K562 (cell line): ENCODE results near the gene MLKL. TPM values are rescaled to one million over a fixed set of nuclear protein-coding genes. Genes with fewer than 3 reads are reported as not detected.

Experiments
- ATAC-seq: fragments of 200-7000 bp; cut with Tn5 transposase; 3 replicates; pipeline ENCODE4 v1.9.1; 2020; ENCODE audit warnings: moderate library complexity
- BruUV-seq: library from RNA; stranded (reverse); fragments of 400-500 nt; replicated peaks from 2 replicates; lab custom pipeline; 2021; lab: Mats Ljungman, UMichigan
- CTCF ChIA-PET: fragments of 300-600 bp; formaldehyde crosslinking; extraction: SDS; loops from one replicate; lab custom pipeline; 2021; ENCODE audit warnings: low intra/inter-chr PET ratio; lab: Yijun Ruan, JAX
- POLR2A ChIA-PET: fragments of 300-600, 350-650 bp; sonication (Branson Sonifier 250); formaldehyde crosslinking; extraction: SDS; loops from one replicate; lab custom pipeline; 2021; ENCODE audit warnings: antibody characterized with exemption, inconsistent platforms; lab: Yijun Ruan, JAX
- DNase-seq, 4 experiments: peaks; one replicate each; pipeline versions ENCODE4 v3.0.0 to v3.0.0-alpha.2; 2011 to 2018; ENCODE audit warnings: low spot score in 3 of 4, mixed read lengths in 3 of 4; ENCODE audit errors: extremely low read depth in 1 of 4
- FAIRE-seq: peaks from 2 replicates; lab custom pipeline; 2011; peaks lifted over from hg19 to GRCh38; lab: Jason Lieb, UNC
- H2AFZ ChIP-seq: 2 replicates; pipeline ENCODE4 v1.6.0; 2011; ENCODE audit warnings: low read depth, low read length, control low read depth, inconsistent platforms
- H3K27ac ChIP-seq: fragments of 200-600 bp; 3 replicates; pipeline ENCODE4 v1.8.0; 2011; ENCODE audit warnings: low read depth, mild to moderate bottlenecking, control low read depth, inconsistent platforms, low read length, moderate library complexity, mixed read lengths; ENCODE audit errors: extremely low read depth
- H3K27me3 ChIP-seq, 2 experiments: fragments of 300-600 bp in 1 of 2; 2 replicates in 1 of 2; 3 replicates in 1 of 2; pipeline versions ENCODE4 v1.6.0 to v1.8.0; 2011; ENCODE audit warnings: inconsistent platforms in 2 of 2, low read length in 2 of 2, mild to moderate bottlenecking in 1 of 2, mixed read lengths in 1 of 2, moderate library complexity in 1 of 2; ENCODE audit not compliant: control insufficient read depth in 2 of 2, insufficient read depth in 2 of 2
- H3K36me3 ChIP-seq: fragments of 300-600 bp; 3 replicates; pipeline ENCODE4 v1.8.0; 2011; ENCODE audit warnings: mild to moderate bottlenecking, low read length, inconsistent platforms; ENCODE audit not compliant: control insufficient read depth, insufficient read depth
- H3K4me1 ChIP-seq, 2 experiments: fragments of 200-600 bp in 1 of 2; replicated peaks in 1 of 2; 2 replicates in 1 of 2; 3 replicates in 1 of 2; pipeline versions ENCODE4 v1.5.1 to v1.8.0; 2011; ENCODE audit warnings: inconsistent platforms in 2 of 2, low read length in 2 of 2, mild to moderate bottlenecking in 1 of 2, mixed read lengths in 1 of 2, moderate library complexity in 1 of 2; ENCODE audit not compliant: control insufficient read depth in 2 of 2, insufficient read depth in 2 of 2
- H3K4me2 ChIP-seq: 2 replicates; pipeline ENCODE4 v1.6.1; 2011; ENCODE audit warnings: low read length, control low read depth, inconsistent platforms, mixed read lengths; ENCODE audit not compliant: insufficient read depth
- H3K4me3 ChIP-seq: fragments of 200-600 bp; sonication (generic), shearing (Covaris generic); 2 replicates; pipeline ENCODE4 v1.5.1; 2016; ENCODE audit warnings: control low read depth, inconsistent platforms
- H3K79me2 ChIP-seq: fragments of 200-600 bp; 3 replicates; pipeline ENCODE4 v1.8.0; 2011; ENCODE audit warnings: low read length, inconsistent platforms; ENCODE audit not compliant: control insufficient read depth, insufficient read depth
- H3K9ac ChIP-seq, 2 experiments: 2 replicates each; pipeline versions ENCODE4 v1.6.0 to v1.6.1; 2011; ENCODE audit warnings: low read depth in 2 of 2, low read length in 2 of 2, control low read depth in 1 of 2, inconsistent platforms in 1 of 2, mild to moderate bottlenecking in 1 of 2, mixed read lengths in 1 of 2; ENCODE audit not compliant: insufficient read depth in 1 of 2
- H3K9me1 ChIP-seq: one replicate; pipeline ENCODE4 v1.6.0; 2011; ENCODE audit warnings: inconsistent platforms, mild to moderate bottlenecking, low read length, moderate library complexity; ENCODE audit not compliant: control insufficient read depth, insufficient read depth
- H3K9me3 ChIP-seq: replicated peaks from 2 replicates; pipeline ENCODE4 v1.5.1; 2011; ENCODE audit warnings: low read depth, low read length, inconsistent platforms; ENCODE audit not compliant: control insufficient read depth, insufficient read depth
- H4K20me1 ChIP-seq: replicated peaks from 2 replicates; pipeline ENCODE4 v1.6.1; 2011; ENCODE audit warnings: low read length, inconsistent platforms, mixed read lengths; ENCODE audit not compliant: control insufficient read depth, insufficient read depth
- CXXC5 ChIP-seq: fragments of 250-450 bp; sonication (Bioruptor Pico); IDR thresholded peaks from 2 replicates; pipeline ENCODE4 v1.8.0; 2022; ENCODE audit warnings: inconsistent platforms, mild to moderate bottlenecking, moderate library complexity
- DNMT1 ChIP-seq: fragments of 450-650 bp; IDR thresholded peaks from 2 replicates; pipeline ENCODE4 v1.6.1; 2016; ENCODE audit warnings: antibody characterized with exemption, mild to moderate bottlenecking
- FOXA3 ChIP-seq, 2 experiments: fragments of 450-650 bp in 1 of 2; sonication (generic) in 1 of 2; formaldehyde crosslinking; IDR thresholded peaks in 1 of 2; conservative IDR thresholded peaks in 1 of 2; 2 replicates each; pipeline versions ENCODE4 v1.4.0 to v1.8.0; 2020 to 2022; ENCODE audit warnings: mild to moderate bottlenecking in 2 of 2, missing genetic modification reagents in 1 of 2
- NBN ChIP-seq: fragments of 450-650 bp; IDR thresholded peaks from 2 replicates; pipeline ENCODE4 v1.6.1; 2016; ENCODE audit warnings: low read depth, mild to moderate bottlenecking
- SP1 ChIP-seq: sonication (generic); formaldehyde crosslinking; IDR thresholded peaks from 2 replicates; pipeline ENCODE4 v1.8.1; 2022; ENCODE audit warnings: mild to moderate bottlenecking, missing genetic modification reagents
- SRSF9 ChIP-seq: fragments of 200-400 bp; formaldehyde crosslinking; IDR thresholded peaks from 2 replicates; pipeline ENCODE4 v1.6.1; 2017; ENCODE audit warnings: low read depth, low read length, borderline replicate concordance
- THRAP3 ChIP-seq: fragments of 450-650 bp; IDR thresholded peaks from 2 replicates; pipeline ENCODE4 v1.6.1; 2016; ENCODE audit warnings: mild to moderate bottlenecking, inconsistent platforms, borderline replicate concordance
- TRIM28 ChIP-seq: fragments of 450-650 bp; IDR thresholded peaks from 2 replicates; pipeline ENCODE4 v1.6.1; 2017
- ZNF717 ChIP-seq: fragments of 250-450 bp; sonication (Bioruptor Pico); IDR thresholded peaks from 2 replicates; pipeline ENCODE4 v1.5.0; 2021
- WGBS: fragments of 100-300 bp; shearing (Covaris generic); methylation state at CpG from one replicate; pipeline ENCODE4 v1.1.6; 2016; ENCODE audit warnings: low coverage, mixed read lengths; ENCODE audit not compliant: insufficient coverage; ENCODE audit errors: missing lambda C conversion rate; 5-methylcytosine and 5-hydroxymethylcytosine counted together
- in situ Hi-C: fragments of 300-500 bp; cut with MboI; formaldehyde crosslinking; loops from 4 replicates; pipeline ENCODE4 v1.15.0; 2018; ENCODE audit warnings: inconsistent platforms, mixed read lengths
- intact Hi-C: fragments of 100-400 bp; cut with micrococcal nuclease; formaldehyde crosslinking; loops from 2 replicates; pipeline ENCODE4 v1.14.2; 2022
- polyA plus RNA-seq, 8 experiments: library from polyadenylated mRNA; depleted of rRNA in 4 of 8; stranded (reverse) in 5 of 8; unstranded in 3 of 8; fragments of >200 nt; fragmentation: Nextera tagmentation in 2 of 8; fragmentation: Illumina TruSeq in 1 of 8; extraction: Ambion mirVana in 2 of 8; extraction: Trizol in 1 of 8; gene quantifications; 2 replicates each; pipeline versions ENCODE4 v1.2.1 to v1.2.3, GENCODE V29; 2011 to 2014; ENCODE audit warnings: inconsistent platforms in 1 of 8, missing spikeins in 1 of 8
- total RNA-seq, 7 experiments: library from RNA; depleted of rRNA in 6 of 7; stranded (reverse); fragments of >200 nt in 6 of 7; fragmentation: Illumina TruSeq in 2 of 7; extraction: Trizol in 2 of 7; gene quantifications; 2 replicates each; pipeline versions ENCODE4 v1.2.1 to v1.2.3, GENCODE V29; 2011 to 2021; ENCODE audit warnings: low replicate concordance in 1 of 7
- TF ChIP-seq, protein P1 (sequence below), 3 experiments: fragments of 200-800 bp in 1 of 3; fragments of 250-450 bp in 1 of 3; fragments of 450-650 bp in 1 of 3; sonication (Bioruptor Pico) in 1 of 3; sonication (Bioruptor generic) in 1 of 3; formaldehyde crosslinking in 1 of 3; IDR thresholded peaks; 2 replicates each; pipeline versions ENCODE4 v1.6.1 to v1.8.0; 2016 to 2022; ENCODE audit warnings: mild to moderate bottlenecking in 2 of 3, missing genetic modification characterization in 2 of 3, missing compliant biosample characterization in 1 of 3, moderate library complexity in 1 of 3
- TF ChIP-seq, protein P2 (sequence below): sonication (generic); formaldehyde crosslinking; IDR thresholded peaks from 2 replicates; pipeline ENCODE4 v1.8.0; 2023; ENCODE audit warnings: mild to moderate bottlenecking, missing genetic modification reagents

MLKL gene
- total and polyA plus RNA-seq, 9 of the 15 experiments (the other 6 are each of a cell fraction or from before 2014, with no cell fraction given), result 1.6 to 6.1 (median 4.8) TPM

DNA sequence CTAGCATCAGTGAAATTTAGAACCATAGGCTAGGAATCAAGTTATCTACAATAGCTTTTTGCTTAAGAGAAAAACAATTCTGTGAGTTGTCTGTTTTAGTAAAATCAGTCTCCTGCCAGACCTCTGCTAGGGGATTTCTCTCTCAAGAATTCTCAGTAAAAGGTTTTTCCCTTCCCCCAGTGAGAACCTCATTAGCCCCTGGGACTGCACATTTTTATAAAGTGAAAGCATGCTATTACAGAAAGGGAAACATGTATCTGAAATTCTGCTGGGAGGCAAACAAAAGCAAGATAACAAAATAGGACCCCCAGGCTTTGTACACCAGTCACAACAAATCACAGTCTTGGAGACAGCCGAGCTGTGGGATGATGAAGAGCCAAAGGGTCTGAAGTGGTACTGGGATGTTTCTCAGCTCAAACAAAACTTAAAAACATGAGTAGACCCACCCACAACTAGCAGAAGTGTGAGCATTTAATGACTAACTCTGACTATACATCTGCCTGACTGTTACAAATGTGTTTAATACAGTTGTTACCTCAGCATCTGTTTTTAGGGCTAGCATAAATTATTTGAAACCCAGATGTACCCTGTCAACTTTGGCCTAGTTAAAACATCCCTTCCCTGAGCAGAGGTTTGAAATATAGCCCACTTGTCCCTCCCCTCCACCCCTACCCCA is 73.8 kb downstream of the MLKL start:
- Histone ChIP-seq H3K79me2 (no peaks in the 10 kb centered on the region), H3K36me3 (peaks cover 99% of the 10 kb centered on the region), H4K20me1 (0 out of 2 replicates have a peak, but pooled peaks cover 7% of the 10 kb centered on the region), H3K27ac (no peak overlapping the region), H3K4me2 (no peak overlapping the region), H3K9me3 (no peaks in the 10 kb centered on the region), H3K9me1 (peaks cover 2% of the 10 kb centered on the region), H3K27me3 (no peaks in the 10 kb centered on the region), H3K9ac (no peak overlapping the region), H3K4me1 (no peaks in the 10 kb centered on the region), H3K4me3 (no peak overlapping the region), H2AFZ (no peak overlapping the region)
- intact Hi-C loops, result no loop called here
- no peak for DNase-seq
- in situ Hi-C loops, result no loop called here
- ATAC-seq, result no peak
- ChIA-PET CTCF (no interaction called here), POLR2A (interaction anchor here (0.9 to 1.1 kb wide), 2 partner anchors 20 to 98 kb away, joined by 3 read pairs; partner anchors contain the start of gene GLG1)
- 42% methylated on average over 1 of the region's 1 CpG for WGBS
- no TSS peak for BruUV-seq
- no peak for FAIRE-seq
- no peak for TF ChIP-seq SRSF9
- no peak for TF ChIP-seq TRIM28
- no peak for TF ChIP-seq ZNF717 (CRISPR knock-in tag)
- TF ChIP-seq, protein P1, sequence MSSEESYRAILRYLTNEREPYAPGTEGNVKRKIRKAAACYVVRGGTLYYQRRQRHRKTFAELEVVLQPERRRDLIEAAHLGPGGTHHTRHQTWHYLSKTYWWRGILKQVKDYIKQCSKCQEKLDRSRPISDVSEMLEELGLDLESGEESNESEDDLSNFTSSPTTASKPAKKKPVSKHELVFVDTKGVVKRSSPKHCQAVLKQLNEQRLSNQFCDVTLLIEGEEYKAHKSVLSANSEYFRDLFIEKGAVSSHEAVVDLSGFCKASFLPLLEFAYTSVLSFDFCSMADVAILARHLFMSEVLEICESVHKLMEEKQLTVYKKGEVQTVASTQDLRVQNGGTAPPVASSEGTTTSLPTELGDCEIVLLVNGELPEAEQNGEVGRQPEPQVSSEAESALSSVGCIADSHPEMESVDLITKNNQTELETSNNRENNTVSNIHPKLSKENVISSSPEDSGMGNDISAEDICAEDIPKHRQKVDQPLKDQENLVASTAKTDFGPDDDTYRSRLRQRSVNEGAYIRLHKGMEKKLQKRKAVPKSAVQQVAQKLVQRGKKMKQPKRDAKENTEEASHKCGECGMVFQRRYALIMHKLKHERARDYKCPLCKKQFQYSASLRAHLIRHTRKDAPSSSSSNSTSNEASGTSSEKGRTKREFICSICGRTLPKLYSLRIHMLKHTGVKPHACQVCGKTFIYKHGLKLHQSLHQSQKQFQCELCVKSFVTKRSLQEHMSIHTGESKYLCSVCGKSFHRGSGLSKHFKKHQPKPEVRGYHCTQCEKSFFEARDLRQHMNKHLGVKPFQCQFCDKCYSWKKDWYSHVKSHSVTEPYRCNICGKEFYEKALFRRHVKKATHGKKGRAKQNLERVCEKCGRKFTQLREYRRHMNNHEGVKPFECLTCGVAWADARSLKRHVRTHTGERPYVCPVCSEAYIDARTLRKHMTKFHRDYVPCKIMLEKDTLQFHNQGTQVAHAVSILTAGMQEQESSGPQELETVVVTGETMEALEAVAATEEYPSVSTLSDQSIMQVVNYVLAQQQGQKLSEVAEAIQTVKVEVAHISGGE (CRISPR knock-in tag; IDR thresholded peaks at IDR 0.05), result no peak
- no peak for TF ChIP-seq NBN
- no peak for TF ChIP-seq CXXC5 (CRISPR knock-in tag)
- TF ChIP-seq THRAP3, result no peak
- TF ChIP-seq SP1, result no peak
- TF ChIP-seq, protein P2, sequence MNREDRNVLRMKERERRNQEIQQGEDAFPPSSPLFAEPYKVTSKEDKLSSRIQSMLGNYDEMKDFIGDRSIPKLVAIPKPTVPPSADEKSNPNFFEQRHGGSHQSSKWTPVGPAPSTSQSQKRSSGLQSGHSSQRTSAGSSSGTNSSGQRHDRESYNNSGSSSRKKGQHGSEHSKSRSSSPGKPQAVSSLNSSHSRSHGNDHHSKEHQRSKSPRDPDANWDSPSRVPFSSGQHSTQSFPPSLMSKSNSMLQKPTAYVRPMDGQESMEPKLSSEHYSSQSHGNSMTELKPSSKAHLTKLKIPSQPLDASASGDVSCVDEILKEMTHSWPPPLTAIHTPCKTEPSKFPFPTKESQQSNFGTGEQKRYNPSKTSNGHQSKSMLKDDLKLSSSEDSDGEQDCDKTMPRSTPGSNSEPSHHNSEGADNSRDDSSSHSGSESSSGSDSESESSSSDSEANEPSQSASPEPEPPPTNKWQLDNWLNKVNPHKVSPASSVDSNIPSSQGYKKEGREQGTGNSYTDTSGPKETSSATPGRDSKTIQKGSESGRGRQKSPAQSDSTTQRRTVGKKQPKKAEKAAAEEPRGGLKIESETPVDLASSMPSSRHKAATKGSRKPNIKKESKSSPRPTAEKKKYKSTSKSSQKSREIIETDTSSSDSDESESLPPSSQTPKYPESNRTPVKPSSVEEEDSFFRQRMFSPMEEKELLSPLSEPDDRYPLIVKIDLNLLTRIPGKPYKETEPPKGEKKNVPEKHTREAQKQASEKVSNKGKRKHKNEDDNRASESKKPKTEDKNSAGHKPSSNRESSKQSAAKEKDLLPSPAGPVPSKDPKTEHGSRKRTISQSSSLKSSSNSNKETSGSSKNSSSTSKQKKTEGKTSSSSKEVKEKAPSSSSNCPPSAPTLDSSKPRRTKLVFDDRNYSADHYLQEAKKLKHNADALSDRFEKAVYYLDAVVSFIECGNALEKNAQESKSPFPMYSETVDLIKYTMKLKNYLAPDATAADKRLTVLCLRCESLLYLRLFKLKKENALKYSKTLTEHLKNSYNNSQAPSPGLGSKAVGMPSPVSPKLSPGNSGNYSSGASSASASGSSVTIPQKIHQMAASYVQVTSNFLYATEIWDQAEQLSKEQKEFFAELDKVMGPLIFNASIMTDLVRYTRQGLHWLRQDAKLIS (CRISPR knock-in tag), result no peak
- TF ChIP-seq DNMT1, result no peak
- TF ChIP-seq FOXA3 (CRISPR knock-in tag; conservative IDR thresholded peaks at IDR 0.05 in 1 of 2, IDR thresholded peaks at IDR 0.05 in 1 of 2), result no peak
